Tibial nerve (tissue), 4 donors: ENCODE data around the gene RFPL1. TPM values are rescaled to one million over a fixed set of nuclear protein-coding genes. Genes with fewer than 3 reads are reported as not detected.
"Not testable (repeated sequence)": the region's sequence is repeated elsewhere in the genome, so short reads cannot be mapped to it uniquely, and the experiment has no call there.

Experiments used
- DNase-seq, 2 donors: peaks; one replicate each; pipeline ENCODE4 v3.0.0-alpha.2; 2019; ENCODE audit warnings: low spot score in 2 of 2
- H3K27ac ChIP-seq, 4 donors: fragments of 200-600 bp; sonication (generic) in 3 of 4; one replicate each; pipeline ENCODE4 v1.5.1; 2017 to 2019; ENCODE audit warnings: mild to moderate bottlenecking in 1 of 4
- H3K27me3 ChIP-seq, 2 donors: fragments of 200-600 bp; sonication (generic) in 1 of 2; one replicate each; pipeline versions ENCODE4 v1.5.1 to v1.6.0; 2017 to 2019
- H3K36me3 ChIP-seq, 3 donors: fragments of 200-600 bp; sonication (generic); one replicate each; pipeline ENCODE4 v1.5.1; 2018 to 2019
- H3K4me1 ChIP-seq, 4 donors: fragments of 200-600 bp; sonication (generic) in 3 of 4; one replicate each; pipeline ENCODE4 v1.5.1; 2017 to 2019
- H3K4me3 ChIP-seq, 4 donors: fragments of 200-600 bp; sonication (generic) in 3 of 4; one replicate each; pipeline ENCODE4 v1.5.1; 2017 to 2019; ENCODE audit warnings: mild to moderate bottlenecking in 1 of 4, moderate library complexity in 1 of 4
- H3K9me3 ChIP-seq, 4 donors: fragments of 200-600 bp; sonication (generic) in 3 of 4; one replicate each; pipeline ENCODE4 v1.5.1; 2017 to 2019
- EP300 ChIP-seq, 2 donors: sonication (generic); formaldehyde crosslinking; IDR thresholded peaks; one replicate each; pipeline ENCODE4 v1.6.1; 2017; ENCODE audit warnings: antibody characterized with exemption in 2 of 2, mild to moderate bottlenecking in 1 of 2
- POLR2A ChIP-seq, 2 donors: fragments of 450-650 bp; IDR thresholded peaks; one replicate each; pipeline ENCODE4 v1.6.1; 2017; ENCODE audit warnings: antibody characterized with exemption in 2 of 2, mild to moderate bottlenecking in 2 of 2, moderate library complexity in 2 of 2
- WGBS, 2 donors: methylation state at CpG; one replicate each; pipeline ENCODE4 v1.1.5; 2018; 5-methylcytosine and 5-hydroxymethylcytosine counted together
- total RNA-seq, 4 donors: library from RNA; depleted of rRNA; stranded (reverse); fragments of >200 nt; gene quantifications; one replicate each; pipeline ENCODE4 v1.1.0, GENCODE V29; 2016
- TF ChIP-seq, protein P1 (sequence below), 5 experiments: fragments of 200-600 bp in 3 of 5; fragments of 450-650 bp in 2 of 5; sonication (generic) in 3 of 5; IDR thresholded peaks; one replicate each; pipeline ENCODE4 v1.5.1; 2016 to 2019; ENCODE audit warnings: antibody characterized with exemption in 5 of 5, mild to moderate bottlenecking in 3 of 5, moderate library complexity in 2 of 5

Gene RFPL1
- total RNA-seq, 4 donors from 2014 or later, result not detected

DNA sequence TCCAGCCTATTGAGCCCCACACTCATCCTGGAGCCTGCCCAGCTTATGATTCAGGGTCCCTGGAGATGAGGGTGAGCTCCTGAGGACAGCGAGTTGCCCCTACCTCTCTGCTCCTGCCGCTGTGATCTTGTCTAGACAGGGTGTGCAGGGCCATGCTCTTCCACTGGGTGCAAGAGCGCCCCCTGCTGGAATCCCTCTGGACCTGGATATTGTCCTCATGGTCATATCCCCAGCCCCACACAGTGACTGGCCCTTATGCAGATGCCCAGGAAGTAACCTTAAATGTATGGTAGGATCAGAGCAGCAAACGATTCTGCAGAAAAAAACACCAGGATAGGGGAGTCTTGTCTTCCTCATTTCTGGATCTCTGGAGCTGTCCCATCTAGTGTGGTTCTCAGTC lies 25.6 kb upstream of the RFPL1 start:
- H3K27me3 ChIP-seq, H3K4me1 ChIP-seq, DNase-seq, H3K9me3 ChIP-seq, H3K27ac ChIP-seq, H3K36me3 ChIP-seq, H3K4me3 ChIP-seq: not testable (repeated sequence)
- TF ChIP-seq, protein P1, sequence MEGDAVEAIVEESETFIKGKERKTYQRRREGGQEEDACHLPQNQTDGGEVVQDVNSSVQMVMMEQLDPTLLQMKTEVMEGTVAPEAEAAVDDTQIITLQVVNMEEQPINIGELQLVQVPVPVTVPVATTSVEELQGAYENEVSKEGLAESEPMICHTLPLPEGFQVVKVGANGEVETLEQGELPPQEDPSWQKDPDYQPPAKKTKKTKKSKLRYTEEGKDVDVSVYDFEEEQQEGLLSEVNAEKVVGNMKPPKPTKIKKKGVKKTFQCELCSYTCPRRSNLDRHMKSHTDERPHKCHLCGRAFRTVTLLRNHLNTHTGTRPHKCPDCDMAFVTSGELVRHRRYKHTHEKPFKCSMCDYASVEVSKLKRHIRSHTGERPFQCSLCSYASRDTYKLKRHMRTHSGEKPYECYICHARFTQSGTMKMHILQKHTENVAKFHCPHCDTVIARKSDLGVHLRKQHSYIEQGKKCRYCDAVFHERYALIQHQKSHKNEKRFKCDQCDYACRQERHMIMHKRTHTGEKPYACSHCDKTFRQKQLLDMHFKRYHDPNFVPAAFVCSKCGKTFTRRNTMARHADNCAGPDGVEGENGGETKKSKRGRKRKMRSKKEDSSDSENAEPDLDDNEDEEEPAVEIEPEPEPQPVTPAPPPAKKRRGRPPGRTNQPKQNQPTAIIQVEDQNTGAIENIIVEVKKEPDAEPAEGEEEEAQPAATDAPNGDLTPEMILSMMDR (IDR thresholded peaks at IDR 0.05), result peak in 2 of 5 experiments; percentile 34 to 37
- WGBS, 2 donors, result 10 to 43% methylated on average over 2 to 4 of the region's 4 CpGs

DNA sequence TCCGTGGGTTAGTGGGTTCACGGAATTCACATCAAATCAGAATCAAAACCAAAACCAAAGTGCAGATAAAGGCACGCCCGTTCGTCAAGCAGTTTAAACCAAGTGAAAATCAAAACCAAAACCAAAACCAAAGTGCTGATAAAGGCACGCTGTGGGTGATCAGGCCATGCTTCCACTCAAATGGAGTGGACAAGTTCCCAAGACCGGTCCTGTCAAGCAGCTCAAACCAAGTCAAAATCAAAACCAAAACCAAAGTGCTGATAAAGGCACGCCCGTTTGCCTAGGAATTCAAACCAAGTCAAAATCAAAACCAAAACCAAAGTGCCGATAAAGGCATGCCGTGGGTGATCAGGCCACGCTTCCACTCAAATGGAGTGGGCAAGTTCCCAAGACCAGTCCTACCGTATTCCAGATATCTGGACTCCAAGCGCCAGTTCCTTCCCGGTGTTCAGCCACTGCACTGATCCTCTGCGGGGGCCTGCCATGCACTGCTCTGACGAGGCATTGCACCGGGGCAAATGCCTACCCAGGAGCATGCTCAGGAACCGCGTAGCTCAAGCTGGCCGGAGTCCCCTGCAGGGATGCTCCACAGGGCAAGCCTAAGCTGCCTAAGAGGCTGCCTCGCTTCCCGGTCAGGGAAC lies 23.3 kb upstream of the RFPL1 start:
- H3K4me1 ChIP-seq, DNase-seq, H3K27me3 ChIP-seq, H3K36me3 ChIP-seq, H3K9me3 ChIP-seq: not testable (repeated sequence)
- WGBS, 2 donors, result 59 to 71% methylated on average over 23 of the region's 23 CpGs
- Histone ChIP-seq H3K27ac (peak overlapping the region in 1 of 4 donors; percentile 77), H3K4me3 (peak overlapping the region; percentile 9 to 46 (median 30))

- not testable (repeated sequence) for H3K4me1 ChIP-seq, H3K9me3 ChIP-seq, H3K4me3 ChIP-seq, H3K27ac ChIP-seq, DNase-seq, H3K27me3 ChIP-seq, H3K36me3 ChIP-seq
- 61 to 64% methylated on average over 5 of the region's 5 CpGs for WGBS, 2 donors
Observed at GRCh38 chr22:29418704-29419103, 19.7 kb upstream of the RFPL1 start.

DNA sequence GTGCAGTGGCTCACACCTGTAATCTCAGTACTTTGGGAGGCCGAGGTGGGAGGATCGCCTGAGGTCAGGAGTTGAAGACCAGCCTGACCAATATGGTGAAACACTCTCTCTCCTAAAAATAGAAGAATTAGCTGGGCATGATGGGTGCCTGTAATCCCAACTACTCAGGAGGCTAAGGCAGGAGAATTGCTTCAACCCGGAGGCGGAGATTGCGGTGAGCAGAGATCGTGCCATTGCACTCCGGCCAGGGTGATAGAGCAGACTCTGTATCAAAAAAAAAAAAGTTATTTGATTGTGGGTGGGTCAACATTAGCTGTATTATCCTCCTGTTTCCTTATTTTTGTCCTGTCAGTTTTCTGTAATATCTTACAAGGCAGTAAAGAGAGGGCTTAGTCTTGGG lies 11.9 kb upstream of the RFPL1 start:
- DNase-seq, result no peak
- peaks cover 0 to 4% of the 10 kb centered on the region in 2 donors for H3K27me3 ChIP-seq
- H3K36me3 ChIP-seq, result no peaks in the 10 kb centered on the region
- no peak overlapping the region for H3K27ac ChIP-seq
- TF ChIP-seq, protein P1 (IDR thresholded peaks at IDR 0.05), result no peak
- TF ChIP-seq EP300 (IDR thresholded peaks at IDR 0.05) (no peak), POLR2A (IDR thresholded peaks at IDR 0.05) (no peak)
- WGBS, 2 donors, result 84 to 88% methylated on average over 7 of the region's 7 CpGs
- no peak overlapping the region for H3K4me3 ChIP-seq
- H3K4me1 ChIP-seq, result no peaks in the 10 kb centered on the region
- H3K9me3 ChIP-seq, result no peaks in the 10 kb centered on the region

DNA sequence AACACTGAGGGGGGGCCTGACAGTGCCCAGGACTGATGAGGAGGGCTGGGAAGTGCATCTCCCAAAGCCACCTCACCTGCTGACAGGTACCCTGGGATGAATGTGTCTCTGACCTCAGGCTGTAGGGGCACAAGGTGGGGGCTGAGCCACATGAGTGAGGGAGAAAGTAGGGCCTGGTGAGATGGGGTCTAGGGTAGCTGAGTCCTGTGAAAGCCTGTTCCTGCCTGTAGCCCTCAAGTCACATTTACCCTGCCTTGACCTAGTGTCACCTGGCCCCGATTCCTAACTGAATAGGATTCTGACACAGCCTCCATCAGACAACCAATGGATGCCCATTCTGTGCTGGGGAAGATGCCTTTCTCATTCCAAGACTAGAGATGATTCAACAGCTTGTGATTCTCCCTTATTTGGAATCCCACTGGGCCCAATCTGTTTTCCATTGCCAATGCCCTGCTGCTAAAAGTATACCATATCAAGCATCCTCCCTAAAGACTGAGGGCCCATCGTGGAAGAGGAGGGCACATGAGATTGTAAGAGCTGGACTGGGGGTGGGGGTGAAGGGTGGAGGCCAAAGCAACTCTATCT lies 11.1 kb upstream of the RFPL1 start:
- Histone ChIP-seq H3K4me1 (no peaks in the 10 kb centered on the region), H3K9me3 (no peaks in the 10 kb centered on the region), H3K27ac (no peak overlapping the region), H3K36me3 (no peaks in the 10 kb centered on the region), H3K4me3 (no peak overlapping the region), H3K27me3 (peaks cover 0 to 12% of the 10 kb centered on the region in 2 donors)
- no peak for DNase-seq
- TF ChIP-seq POLR2A (IDR thresholded peaks at IDR 0.05) (no peak), EP300 (IDR thresholded peaks at IDR 0.05) (no peak)
- TF ChIP-seq, protein P1 (IDR thresholded peaks at IDR 0.05), result no peak
- WGBS, 2 donors, result 82 to 83% methylated on average over 2 of the region's 2 CpGs

DNA sequence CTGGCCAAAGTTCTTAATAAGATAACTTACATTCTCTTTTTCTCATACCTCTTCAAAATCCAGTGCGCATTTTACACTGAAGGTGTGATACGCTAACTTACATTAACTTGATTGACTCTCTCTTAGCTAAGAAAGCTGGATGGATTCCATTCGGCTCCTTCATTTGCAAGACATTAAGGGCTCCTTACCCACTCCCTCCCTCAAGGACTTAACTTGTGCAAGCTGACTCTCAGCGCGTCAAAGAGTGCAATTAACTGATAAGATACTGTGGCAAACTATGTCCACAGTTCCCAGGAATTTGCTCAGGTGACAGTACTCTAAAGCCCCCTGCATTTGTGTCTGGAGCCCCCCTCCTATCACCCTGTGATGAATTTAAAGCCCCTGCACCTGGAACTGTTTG lies 6.4 kb upstream of the RFPL1 start:
- TF ChIP-seq, protein P1 (IDR thresholded peaks at IDR 0.05), result no peak
- TF ChIP-seq EP300 (IDR thresholded peaks at IDR 0.05) (no peak), POLR2A (IDR thresholded peaks at IDR 0.05) (no peak)
- no peak overlapping the region for H3K27ac ChIP-seq
- DNase-seq, result no peak
- H3K9me3 ChIP-seq, result no peaks in the 10 kb centered on the region
- H3K4me3 ChIP-seq, result no peak overlapping the region
- H3K36me3 ChIP-seq, result no peaks in the 10 kb centered on the region
- H3K27me3 ChIP-seq, result peaks cover 0 to 44% of the 10 kb centered on the region in 2 donors
- WGBS, 2 donors, result 52 to 62% methylated on average over 5 of the region's 5 CpGs
- H3K4me1 ChIP-seq, result no peaks in the 10 kb centered on the region
